ENCODE measurements around the gene PRKCE.

- TF ChIP-seq JUND (IDR thresholded peaks at IDR 0.05) (no peak), CTCF (IDR thresholded peaks at IDR 0.05 in 2 of 3, conservative IDR thresholded peaks at IDR 0.05 in 1 of 3; ENCODE audit: borderline replicate concordance in 1 of 3, insufficient read depth in 1 of 3, low read depth in 2 of 3, low read length in 2 of 3) (no peak), SRF (IDR thresholded peaks at IDR 0.05; ENCODE audit: low read depth) (no peak), ZBTB33 (IDR thresholded peaks at IDR 0.05; ENCODE audit: extremely low read depth, insufficient replicate concordance, low read length) (no peak), SP1 (IDR thresholded peaks at IDR 0.05; ENCODE audit: low read depth) (no peak), EZH2 (IDR thresholded peaks at IDR 0.05) (no peak), FOSL1 (IDR thresholded peaks at IDR 0.05; ENCODE audit: low read depth) (no peak), POLR2A (IDR thresholded peaks at IDR 0.05; ENCODE audit: borderline replicate concordance, extremely low read depth, insufficient read depth, insufficient read length) (no peak), MAX (IDR thresholded peaks at IDR 0.05) (no peak), REST (IDR thresholded peaks at IDR 0.05; ENCODE audit: low read depth) (no peak), RAD21 (IDR thresholded peaks at IDR 0.05; ENCODE audit: low read depth) (no peak)
These were observed 244.8 kb downstream of the PRKCE start for GRCh38 chr2:45896311-45896710.
